Uterus (tissue), 4 donors: Measurements from ENCODE around the gene SOX9. TPM values are rescaled to one million over a fixed set of nuclear protein-coding genes. Genes with fewer than 3 reads are reported as not detected.

Experiments used
- DNase-seq, 2 donors: peaks; one replicate each; pipeline ENCODE4 v3.0.0-alpha.2; 2019 to 2020
- H3K27ac ChIP-seq, 2 donors: fragments of 200-600 bp; sonication (generic); 1 replicate in 1 of 2; 2 replicates in 1 of 2; pipeline ENCODE4 v1.5.1; 2016 to 2018
- H3K27me3 ChIP-seq, 2 donors: fragments of 200-600 bp; sonication (generic); one replicate each; pipeline ENCODE4 v1.5.1; 2018 to 2019; ENCODE audit warnings: control low read depth in 1 of 2
- H3K36me3 ChIP-seq, 2 donors: fragments of 200-600 bp; sonication (generic); one replicate each; pipeline ENCODE4 v1.5.1; 2019; ENCODE audit warnings: control low read depth in 1 of 2
- H3K4me1 ChIP-seq, 2 donors: fragments of 200-600 bp; sonication (generic); one replicate each; pipeline ENCODE4 v1.5.1; 2018 to 2019; ENCODE audit warnings: control low read depth in 1 of 2
- H3K4me3 ChIP-seq, 2 donors: fragments of 200-600 bp; sonication (generic); 1 replicate in 1 of 2; 2 replicates in 1 of 2; pipeline ENCODE4 v1.5.1; 2018 to 2019; ENCODE audit warnings: mild to moderate bottlenecking in 1 of 2
- H3K9me3 ChIP-seq, 2 donors: fragments of 200-600 bp; sonication (generic); one replicate each; pipeline ENCODE4 v1.5.1; 2019; ENCODE audit warnings: control low read depth in 1 of 2
- CTCF ChIP-seq, 4 experiments: fragments of 200-600 bp in 2 of 4; fragments of 450-650 bp in 2 of 4; sonication (generic) in 2 of 4; IDR thresholded peaks; one replicate each; pipeline ENCODE4 v1.5.1; 2016 to 2019; ENCODE audit warnings: antibody characterized with exemption in 4 of 4, mild to moderate bottlenecking in 2 of 4, moderate library complexity in 1 of 4
- POLR2A ChIP-seq, 2 donors: fragments of 450-650 bp; IDR thresholded peaks; one replicate each; pipeline ENCODE4 v1.6.1; 2016; ENCODE audit warnings: antibody characterized with exemption in 2 of 2, mild to moderate bottlenecking in 1 of 2, moderate library complexity in 1 of 2
- intact Hi-C: fragments of 100-400 bp; cut with DNase I; formaldehyde crosslinking; loops from one replicate; pipeline ENCODE4 v1.15.1; 2023; ENCODE audit warnings: low total_unique reads
- total RNA-seq, 4 donors: library from RNA; depleted of rRNA in 3 of 4; stranded (reverse); fragments of >200 nt in 3 of 4; gene quantifications; one replicate each; pipeline versions ENCODE4 v1.1.0 to v1.2.4, GENCODE V29; 2014 to 2023
- donor health status: DM: yes; HTN: yes; CAD: no.

The SOX9 gene
- total RNA-seq, 4 donors from 2014 or later, result 1.8 to 6.8 TPM; not detected in 2

DNA sequence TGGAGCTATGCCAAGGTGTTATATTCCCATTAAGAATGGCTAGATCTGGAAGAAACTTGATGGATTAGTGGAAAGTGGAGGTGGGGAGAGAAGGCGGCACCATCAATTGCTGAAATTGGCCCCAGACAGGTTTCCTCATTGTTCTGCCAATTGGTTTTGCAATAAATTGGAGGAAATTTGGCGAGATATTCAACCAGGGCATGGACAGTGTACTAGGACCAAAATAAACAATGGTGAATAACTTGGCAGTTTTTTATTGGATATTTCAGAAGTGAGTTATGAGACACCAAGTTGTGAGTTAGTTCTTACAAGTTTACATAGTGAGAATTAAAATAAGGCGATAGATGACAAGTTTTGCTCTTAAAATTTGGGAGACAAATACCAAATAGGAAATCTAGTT, 41.1 kb upstream of the SOX9 start:
- Histone ChIP-seq H3K9me3 (no peaks in the 10 kb centered on the region), H3K4me3 (no peak overlapping the region), H3K27me3 (no peaks in the 10 kb centered on the region), H3K4me1 (no peaks in the 10 kb centered on the region), H3K27ac (no peak overlapping the region), H3K36me3 (no peaks in the 10 kb centered on the region)
- no peak for DNase-seq
- TF ChIP-seq CTCF (IDR thresholded peaks at IDR 0.05) (no peak), POLR2A (IDR thresholded peaks at IDR 0.05) (no peak)
- intact Hi-C loops, result no loop called here

- H3K9me3 ChIP-seq, result no peaks in the 10 kb centered on the region
- H3K4me1 ChIP-seq, result no peaks in the 10 kb centered on the region
- intact Hi-C loops, result no loop called here
- H3K27me3 ChIP-seq, result no peaks in the 10 kb centered on the region
- no peak for DNase-seq
- no peak overlapping the region for H3K27ac ChIP-seq
- no peak for TF ChIP-seq POLR2A (IDR thresholded peaks at IDR 0.05)
- TF ChIP-seq CTCF (IDR thresholded peaks at IDR 0.05), result no peak
- no peak overlapping the region for H3K4me3 ChIP-seq
- no peaks in the 10 kb centered on the region for H3K36me3 ChIP-seq
Observed at GRCh38 chr17:72087876-72088275, 32.9 kb upstream of the SOX9 start.

DNA sequence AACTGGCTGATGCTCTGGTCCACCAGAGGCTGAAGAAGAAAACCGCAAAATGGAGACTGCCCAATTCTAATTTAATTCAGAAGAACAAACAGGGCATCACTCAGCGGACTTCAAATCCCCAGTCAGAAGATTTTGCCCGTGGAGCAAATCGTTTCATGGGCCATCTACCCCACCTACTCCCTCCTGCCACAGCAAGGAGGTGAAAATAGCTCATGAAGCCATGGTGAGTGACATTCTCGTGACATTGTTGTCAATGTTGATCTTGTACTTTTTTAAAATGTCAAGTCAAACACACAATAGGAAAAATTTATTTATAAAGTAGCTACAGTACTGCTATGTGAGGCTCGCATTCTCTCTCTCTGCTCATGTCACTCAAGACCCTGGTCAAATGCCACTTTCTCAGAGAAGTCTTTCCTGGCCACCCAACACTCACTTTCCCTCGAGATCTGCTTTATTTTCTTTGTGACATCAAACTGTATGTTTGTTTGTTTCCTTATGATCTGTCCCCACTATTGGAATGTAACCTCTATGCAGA, 31.3 kb upstream of the SOX9 start:
- H3K27ac ChIP-seq, result no peak overlapping the region
- DNase-seq, result no peak
- H3K27me3 ChIP-seq, result no peaks in the 10 kb centered on the region
- intact Hi-C loops, result no loop called here
- no peaks in the 10 kb centered on the region for H3K4me1 ChIP-seq
- TF ChIP-seq CTCF (IDR thresholded peaks at IDR 0.05) (no peak), POLR2A (IDR thresholded peaks at IDR 0.05) (no peak)
- no peak overlapping the region for H3K4me3 ChIP-seq
- H3K36me3 ChIP-seq, result no peaks in the 10 kb centered on the region
- H3K9me3 ChIP-seq, result no peaks in the 10 kb centered on the region

GRCh38 chr17:72090108-72090507, 30.7 kb upstream of the SOX9 start:
- Histone ChIP-seq H3K27me3 (no peaks in the 10 kb centered on the region), H3K9me3 (no peaks in the 10 kb centered on the region), H3K4me3 (no peak overlapping the region), H3K27ac (no peak overlapping the region), H3K36me3 (no peaks in the 10 kb centered on the region), H3K4me1 (no peaks in the 10 kb centered on the region)
- intact Hi-C loops, result no loop called here
- DNase-seq, result no peak
- TF ChIP-seq POLR2A (IDR thresholded peaks at IDR 0.05) (no peak), CTCF (IDR thresholded peaks at IDR 0.05) (no peak)

- Histone ChIP-seq H3K4me1 (no peaks in the 10 kb centered on the region), H3K27ac (no peak overlapping the region), H3K9me3 (no peaks in the 10 kb centered on the region), H3K27me3 (no peaks in the 10 kb centered on the region), H3K36me3 (no peaks in the 10 kb centered on the region), H3K4me3 (no peak overlapping the region)
- no peak for TF ChIP-seq CTCF (IDR thresholded peaks at IDR 0.05)
- TF ChIP-seq POLR2A (IDR thresholded peaks at IDR 0.05), result no peak
- no peak for DNase-seq
- intact Hi-C loops, result no loop called here
Observed at GRCh38 chr17:72092710-72093322, 28.0 kb upstream of the SOX9 start.
